ENCODE results near the gene GASK1A. TPM values are rescaled to one million over a fixed set of nuclear protein-coding genes. Genes with fewer than 3 reads are reported as not detected.
"Not testable (repeated sequence)": the region's sequence is repeated elsewhere in the genome, so short reads cannot be mapped to it uniquely, and the experiment has no call there.

Gene GASK1A
- total RNA-seq, 2 experiments from 2014 or later, result not detected

DNA sequence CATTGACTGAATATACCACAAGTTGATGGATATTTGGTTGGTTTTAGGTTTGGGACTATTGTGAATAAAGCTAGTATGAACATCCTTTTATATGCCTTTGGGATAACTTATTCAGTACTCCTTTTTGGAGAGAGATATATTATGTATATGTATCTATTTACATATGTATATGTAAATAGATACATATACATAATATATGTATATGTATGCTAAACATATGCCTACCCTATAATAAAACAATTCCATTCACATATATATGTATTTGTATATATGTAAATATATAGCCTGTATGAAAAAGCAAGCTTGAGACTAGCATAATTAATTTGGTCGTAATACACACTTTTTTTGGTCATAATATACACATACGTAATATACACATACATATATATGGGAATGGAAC is 15.8 kb upstream of the GASK1A start:
- peaks cover 2% of the 10 kb centered on the region for H3K4me1 Mint-ChIP-seq (ENCODE audit: low read depth)
- peaks cover 6% of the 10 kb centered on the region for H3K27me3 Mint-ChIP-seq (ENCODE audit: low read depth)
- H3K9me3 Mint-ChIP-seq (ENCODE audit: insufficient read depth), result no peaks in the 10 kb centered on the region
- no peaks in the 10 kb centered on the region for H3K36me3 Mint-ChIP-seq (ENCODE audit: low read depth)
- ATAC-seq (no peak), DNase-seq (no peak)
- no peak overlapping the region for H3K4me3 Mint-ChIP-seq
- POLR2A ChIA-PET, result no interaction called here
- no peak overlapping the region for H3K27ac Mint-ChIP-seq
- CTCF ChIA-PET, result interaction anchor here (1.5 to 5.4 kb wide), 5 partner anchors 46 to 415 kb away, joined by 4 to 53 read pairs (median 6); no protein-coding TSS in a partner anchor

DNA sequence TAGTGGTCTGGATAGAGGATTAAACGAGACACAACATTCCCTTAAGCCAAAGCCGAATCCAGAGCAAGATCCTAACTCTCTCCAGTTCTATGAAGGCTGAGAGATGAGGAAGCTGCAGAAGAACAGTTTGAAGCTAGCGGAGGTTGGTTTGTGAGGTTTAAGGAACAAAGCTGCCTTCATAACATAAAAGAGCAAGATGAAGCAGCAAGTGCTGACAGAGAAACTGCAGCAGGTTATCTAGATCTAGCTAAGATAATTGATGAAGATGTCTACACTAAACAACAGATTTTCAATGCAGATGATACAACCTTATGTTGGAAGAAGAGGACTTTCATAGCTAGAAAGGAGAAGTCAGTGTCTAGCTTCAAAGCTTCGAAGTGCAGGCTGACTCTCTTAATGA is 14.8 kb upstream of the GASK1A start:
- no peaks in the 10 kb centered on the region for H3K9me3 Mint-ChIP-seq (ENCODE audit: insufficient read depth)
- ATAC-seq (no peak), DNase-seq (no peak)
- no peak overlapping the region for H3K4me3 Mint-ChIP-seq
- H3K4me1 Mint-ChIP-seq (ENCODE audit: low read depth), result peaks cover 2% of the 10 kb centered on the region
- peaks cover 7% of the 10 kb centered on the region for H3K27me3 Mint-ChIP-seq (ENCODE audit: low read depth)
- no peak overlapping the region for H3K27ac Mint-ChIP-seq
- CTCF ChIA-PET, result interaction anchor here (1.2 to 5.4 kb wide), 2 partner anchors 107 to 198 kb away, joined by 3 to 53 read pairs; no protein-coding TSS in a partner anchor
- no peaks in the 10 kb centered on the region for H3K36me3 Mint-ChIP-seq (ENCODE audit: low read depth)
- POLR2A ChIA-PET, result no interaction called here

DNA sequence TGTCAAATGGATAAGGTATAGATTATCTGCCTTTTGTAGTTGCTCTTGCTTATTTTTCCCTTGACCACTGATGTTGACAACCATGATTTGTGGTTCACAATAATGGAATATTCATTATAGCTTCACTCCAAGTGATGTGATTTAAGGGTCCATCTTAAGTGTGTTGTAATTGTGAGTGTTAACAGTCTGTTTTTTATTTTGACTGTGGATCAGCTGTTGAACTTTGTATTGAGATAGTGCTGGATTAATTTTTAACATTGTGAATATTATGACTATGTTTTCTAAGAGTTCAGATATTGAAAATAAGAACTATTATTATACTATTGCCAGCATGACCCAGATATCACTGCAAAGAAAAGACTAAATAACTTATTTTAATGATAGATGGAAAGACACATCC is 8.6 kb upstream of the GASK1A start:
- Mint-ChIP-seq H3K36me3 (ENCODE audit: low read depth) (peaks cover 5% of the 10 kb centered on the region), H3K4me3 (no peak overlapping the region), H3K27ac (no peak overlapping the region), H3K4me1 (ENCODE audit: low read depth) (no peaks in the 10 kb centered on the region), H3K27me3 (ENCODE audit: low read depth) (peaks cover 5% of the 10 kb centered on the region), H3K9me3 (ENCODE audit: insufficient read depth) (no peaks in the 10 kb centered on the region)
- ATAC-seq (no peak), DNase-seq (no peak)
- ChIA-PET CTCF (no interaction called here), POLR2A (no interaction called here)

DNA sequence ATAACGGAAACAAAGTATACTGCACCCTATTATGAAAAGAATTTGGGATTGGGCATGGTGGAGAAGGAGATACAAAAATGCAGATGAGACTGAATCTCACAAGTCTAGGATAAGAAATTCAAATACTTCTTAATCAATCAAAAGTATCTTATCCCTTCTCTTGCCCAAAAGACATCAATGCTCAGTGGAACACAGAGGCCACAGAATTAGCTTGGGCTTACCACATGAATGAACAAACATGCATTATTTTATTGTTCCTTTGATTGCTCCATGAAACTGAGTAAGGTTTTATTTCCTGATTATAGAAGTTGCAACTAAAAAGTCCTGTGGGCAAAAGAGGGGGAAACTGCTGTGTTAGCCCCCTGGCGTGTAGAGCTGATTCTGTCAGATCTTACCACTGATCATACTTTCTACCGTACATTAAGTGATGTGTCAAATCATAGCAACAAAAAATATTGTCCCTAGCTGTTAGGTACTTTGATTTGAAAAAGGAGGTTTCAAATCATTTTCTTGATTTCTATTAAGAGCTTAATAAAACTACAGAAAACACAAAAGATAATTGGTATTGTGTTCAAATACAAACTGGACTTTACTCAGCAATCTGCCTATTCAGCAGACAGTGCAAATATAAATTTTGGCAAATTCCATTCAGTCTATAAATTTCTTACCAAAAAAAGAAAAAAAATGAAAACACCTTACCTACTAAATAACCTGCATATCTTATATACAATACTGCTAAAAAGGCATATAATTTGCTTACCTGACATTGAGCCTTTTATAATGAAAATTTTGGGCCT is 7.9 kb upstream of the GASK1A start:
- ChIA-PET POLR2A (no interaction called here), CTCF (interaction anchor here (1.2 kb wide), 1 partner anchor 9 kb away, joined by 4 read pairs; no protein-coding TSS in a partner anchor)
- H3K9me3 Mint-ChIP-seq (ENCODE audit: insufficient read depth), result no peaks in the 10 kb centered on the region
- peaks cover 5% of the 10 kb centered on the region for H3K36me3 Mint-ChIP-seq (ENCODE audit: low read depth)
- no peak overlapping the region for H3K4me3 Mint-ChIP-seq
- H3K27ac Mint-ChIP-seq, result no peak overlapping the region
- ATAC-seq (no peak), DNase-seq (no peak)
- no peaks in the 10 kb centered on the region for H3K4me1 Mint-ChIP-seq (ENCODE audit: low read depth)
- H3K27me3 Mint-ChIP-seq (ENCODE audit: low read depth), result peaks cover 5% of the 10 kb centered on the region

DNA sequence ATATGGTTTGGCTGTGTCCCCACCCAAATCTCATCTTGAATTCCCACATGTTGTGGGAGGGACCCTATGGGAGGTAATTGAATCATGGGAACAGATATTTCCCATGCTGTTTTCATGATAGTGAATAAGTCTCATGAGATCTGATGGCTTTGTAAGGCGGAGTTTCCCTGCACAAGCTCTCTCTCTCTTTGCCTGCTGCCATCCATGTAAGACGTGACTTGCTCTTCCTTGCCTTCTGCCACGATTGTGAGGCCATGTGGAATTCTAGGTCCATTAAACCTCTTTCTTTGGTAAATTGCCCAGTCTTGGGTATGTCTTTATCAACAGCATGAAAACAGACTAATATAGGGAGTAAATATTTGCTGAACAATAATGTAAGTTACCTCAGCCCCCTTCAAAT is 4.2 kb upstream of the GASK1A start:
- H3K36me3 Mint-ChIP-seq (ENCODE audit: low read depth); CTCF ChIA-PET; POLR2A ChIA-PET; DNase-seq; H3K4me3 Mint-ChIP-seq; H3K4me1 Mint-ChIP-seq (ENCODE audit: low read depth); ATAC-seq; H3K9me3 Mint-ChIP-seq (ENCODE audit: insufficient read depth); H3K27ac Mint-ChIP-seq: not testable (repeated sequence)
- H3K27me3 Mint-ChIP-seq (ENCODE audit: low read depth), result peaks cover 21% of the 10 kb centered on the region

DNA sequence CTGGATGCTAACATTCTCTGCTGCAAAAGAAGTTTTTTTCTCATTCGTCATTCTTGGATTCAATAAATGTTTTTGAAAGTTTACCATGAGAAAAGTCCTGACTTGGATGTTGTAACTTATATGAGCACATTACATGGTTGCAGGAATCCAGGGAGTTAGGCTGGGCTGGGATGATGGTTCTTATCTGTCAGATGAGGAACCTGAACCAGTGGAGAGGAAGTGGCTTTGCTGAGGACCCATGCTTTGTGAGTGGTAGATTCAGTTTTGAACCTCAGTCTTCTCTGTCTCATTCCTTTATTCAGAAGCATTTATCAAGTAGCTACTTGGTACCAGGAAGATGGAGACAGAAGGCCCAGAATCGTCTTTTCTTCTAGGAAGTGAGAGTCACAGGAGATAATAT is 3.7 kb upstream of the GASK1A start:
- Mint-ChIP-seq H3K27me3 (ENCODE audit: low read depth) (peaks cover 25% of the 10 kb centered on the region), H3K4me1 (ENCODE audit: low read depth) (peaks cover 8% of the 10 kb centered on the region), H3K9me3 (ENCODE audit: insufficient read depth) (no peaks in the 10 kb centered on the region), H3K36me3 (ENCODE audit: low read depth) (peaks cover 5% of the 10 kb centered on the region), H3K4me3 (no peak overlapping the region), H3K27ac (no peak overlapping the region)
- ChIA-PET POLR2A (no interaction called here), CTCF (no interaction called here)
- no peak for DNase-seq
- ATAC-seq, result no peak

DNA sequence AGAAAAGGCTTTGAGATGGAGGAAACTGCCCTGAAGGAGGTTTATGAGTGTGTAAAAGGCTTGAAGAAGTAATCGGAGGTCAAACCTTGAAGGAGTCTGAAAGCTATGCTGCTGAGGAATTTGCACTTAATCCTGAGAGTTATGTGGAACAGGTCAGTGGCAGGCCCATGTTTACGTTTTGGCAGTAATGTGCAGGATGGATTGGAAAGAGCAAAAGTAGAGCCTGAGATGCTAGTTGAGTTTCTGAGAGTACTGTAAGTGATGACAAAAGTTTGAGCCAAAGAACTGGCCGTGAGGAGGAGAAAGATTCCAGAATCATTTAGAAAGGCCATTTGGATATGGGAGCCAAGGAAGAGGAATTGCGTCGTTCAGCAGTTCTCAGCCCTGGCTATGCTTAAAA is 3.2 kb upstream of the GASK1A start:
- no peaks in the 10 kb centered on the region for H3K9me3 Mint-ChIP-seq (ENCODE audit: insufficient read depth)
- H3K27me3 Mint-ChIP-seq (ENCODE audit: low read depth), result peaks cover 29% of the 10 kb centered on the region
- ChIA-PET CTCF (no interaction called here), POLR2A (no interaction called here)
- no peak overlapping the region for H3K4me3 Mint-ChIP-seq
- no peak overlapping the region for H3K27ac Mint-ChIP-seq
- H3K4me1 Mint-ChIP-seq (ENCODE audit: low read depth), result peaks cover 8% of the 10 kb centered on the region
- ATAC-seq, result no peak
- H3K36me3 Mint-ChIP-seq (ENCODE audit: low read depth), result peaks cover 5% of the 10 kb centered on the region
- no peak for DNase-seq

DNA sequence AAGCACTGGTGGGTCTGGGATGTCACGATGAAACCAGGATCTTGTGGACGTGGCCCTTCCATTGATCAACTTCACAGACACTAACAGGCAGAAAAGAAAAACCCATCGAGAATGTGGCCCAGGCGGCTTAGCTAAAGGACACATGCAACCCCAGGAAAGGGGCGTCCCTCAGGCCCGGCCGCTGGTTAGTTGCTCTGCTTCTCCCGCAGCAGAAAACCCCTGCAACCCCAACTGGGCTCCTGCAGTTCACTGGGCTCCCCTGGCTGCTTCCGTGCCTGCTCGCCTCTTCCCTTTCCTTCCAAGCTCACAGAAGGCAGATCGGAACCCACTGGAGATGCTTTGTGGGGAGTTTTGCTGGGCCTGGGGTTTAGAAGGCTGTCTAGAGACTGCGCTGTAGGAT is 1.1 kb downstream of the GASK1A start:
- no peak for DNase-seq
- H3K27me3 Mint-ChIP-seq (ENCODE audit: low read depth), result peaks cover 40% of the 10 kb centered on the region
- ChIA-PET CTCF (interaction anchor here (0.7 to 1.1 kb wide), 2 partner anchors 18 to 19 kb away, joined by 3 read pairs; no protein-coding TSS in a partner anchor), POLR2A (no interaction called here)
- ATAC-seq, result no peak
- no peak overlapping the region for H3K4me3 Mint-ChIP-seq
- H3K9me3 Mint-ChIP-seq (ENCODE audit: insufficient read depth), result no peaks in the 10 kb centered on the region
- H3K36me3 Mint-ChIP-seq (ENCODE audit: low read depth), result no peaks in the 10 kb centered on the region
- peaks cover 8% of the 10 kb centered on the region for H3K4me1 Mint-ChIP-seq (ENCODE audit: low read depth)
- H3K27ac Mint-ChIP-seq, result no peak overlapping the region

DNA sequence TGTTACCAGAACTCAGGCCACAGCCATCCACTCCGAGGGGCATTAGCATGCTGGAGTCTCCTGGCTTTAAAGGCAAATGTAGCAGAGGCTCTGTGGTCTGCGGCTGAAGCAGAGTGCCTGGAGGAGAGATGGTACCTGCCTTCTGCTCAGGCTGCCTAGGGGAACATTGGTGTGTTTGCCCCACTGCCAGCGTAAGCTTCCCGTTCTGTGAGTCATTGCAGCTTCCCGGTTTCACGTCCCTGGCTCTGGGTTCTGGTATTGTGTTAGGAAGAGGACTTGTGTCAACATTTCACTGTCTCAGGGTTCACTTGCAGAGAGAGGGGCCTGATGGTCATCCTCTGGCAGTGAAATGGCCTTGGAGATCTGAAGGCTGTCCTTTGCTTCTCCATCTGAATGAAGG is 1.8 kb downstream of the GASK1A start:
- Mint-ChIP-seq H3K27ac (no peak overlapping the region), H3K9me3 (ENCODE audit: insufficient read depth) (no peaks in the 10 kb centered on the region), H3K36me3 (ENCODE audit: low read depth) (no peaks in the 10 kb centered on the region), H3K4me3 (no peak overlapping the region), H3K27me3 (ENCODE audit: low read depth) (peaks cover 40% of the 10 kb centered on the region), H3K4me1 (ENCODE audit: low read depth) (peaks cover 8% of the 10 kb centered on the region)
- CTCF ChIA-PET, result interaction anchor here (0.7 kb wide), 1 partner anchor 19 kb away, joined by 3 read pairs; no protein-coding TSS in a partner anchor
- DNase-seq (no peak), ATAC-seq (no peak)
- POLR2A ChIA-PET, result no interaction called here

DNA sequence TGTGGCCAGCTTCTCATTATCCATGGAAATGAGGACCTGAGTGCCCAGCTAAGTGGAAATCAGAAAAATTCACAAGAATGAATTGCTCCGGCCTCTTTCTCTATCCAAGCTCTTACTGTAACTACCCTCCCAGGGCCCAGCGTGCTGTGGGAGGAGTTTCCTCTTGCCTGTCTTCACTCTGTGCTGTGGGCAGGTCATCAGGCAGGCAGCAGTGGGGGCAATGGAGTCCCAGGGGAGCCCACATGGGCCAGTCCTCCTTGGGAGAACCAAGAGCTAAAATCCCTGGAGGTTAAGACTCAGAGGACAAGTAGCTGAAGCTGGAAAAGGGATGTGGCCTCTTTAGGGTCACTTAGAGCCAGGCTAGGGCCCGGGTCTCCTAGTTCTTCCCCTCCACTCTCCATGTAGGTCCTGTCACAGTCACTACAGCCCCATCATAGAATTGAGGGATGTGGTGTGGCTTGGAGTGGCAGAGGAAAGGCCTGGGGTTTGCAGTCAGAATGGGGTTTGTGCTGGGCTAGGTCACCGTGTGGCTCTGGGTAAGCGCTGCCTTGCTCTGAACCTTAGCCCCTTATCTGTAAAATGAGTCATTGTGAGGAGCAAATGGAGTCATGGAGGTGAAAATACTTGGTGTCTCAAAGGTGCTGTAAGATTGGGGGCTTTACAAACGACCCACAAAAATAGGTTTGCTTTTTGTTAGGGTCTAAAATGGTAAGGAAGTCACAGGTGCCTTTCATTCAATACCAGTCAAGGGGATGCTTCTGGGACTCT is 3.7 kb downstream of the GASK1A start:
- ATAC-seq, result no peak
- Mint-ChIP-seq H3K4me1 (ENCODE audit: low read depth) (peaks cover 8% of the 10 kb centered on the region), H3K36me3 (ENCODE audit: low read depth) (no peaks in the 10 kb centered on the region), H3K4me3 (no peak overlapping the region), H3K27me3 (ENCODE audit: low read depth) (peaks cover 42% of the 10 kb centered on the region), H3K27ac (no peak overlapping the region), H3K9me3 (ENCODE audit: insufficient read depth) (no peaks in the 10 kb centered on the region)
- CTCF ChIA-PET, result no interaction called here
- DNase-seq, result no peak
- POLR2A ChIA-PET, result no interaction called here

DNA sequence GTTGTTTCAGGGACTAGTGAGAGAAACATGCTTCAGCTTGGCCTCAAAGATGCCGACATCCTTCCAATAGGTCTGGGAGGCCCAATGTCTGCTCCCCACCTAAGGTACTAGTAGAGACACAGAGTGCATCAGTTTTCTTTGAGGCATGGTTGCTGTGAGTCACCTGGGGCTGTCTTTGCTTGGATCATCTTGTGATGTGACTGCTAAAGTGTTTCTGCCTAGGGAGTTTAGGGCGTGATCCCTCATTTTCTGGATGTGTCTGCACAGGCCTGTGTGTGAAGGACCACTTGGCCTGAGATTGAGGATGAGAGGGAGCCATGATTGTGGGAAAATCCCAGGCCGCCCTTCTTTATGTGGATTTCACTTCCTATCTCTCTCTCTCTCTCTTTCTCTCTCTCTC is 4.8 kb downstream of the GASK1A start:
- ChIA-PET POLR2A (no interaction called here), CTCF (no interaction called here)
- ATAC-seq (no peak), DNase-seq (no peak)
- H3K4me1 Mint-ChIP-seq (ENCODE audit: low read depth), result peaks cover 4% of the 10 kb centered on the region
- no peak overlapping the region for H3K4me3 Mint-ChIP-seq
- H3K9me3 Mint-ChIP-seq (ENCODE audit: insufficient read depth), result no peaks in the 10 kb centered on the region
- no peaks in the 10 kb centered on the region for H3K36me3 Mint-ChIP-seq (ENCODE audit: low read depth)
- peaks cover 33% of the 10 kb centered on the region for H3K27me3 Mint-ChIP-seq (ENCODE audit: low read depth)
- no peak overlapping the region for H3K27ac Mint-ChIP-seq

DNA sequence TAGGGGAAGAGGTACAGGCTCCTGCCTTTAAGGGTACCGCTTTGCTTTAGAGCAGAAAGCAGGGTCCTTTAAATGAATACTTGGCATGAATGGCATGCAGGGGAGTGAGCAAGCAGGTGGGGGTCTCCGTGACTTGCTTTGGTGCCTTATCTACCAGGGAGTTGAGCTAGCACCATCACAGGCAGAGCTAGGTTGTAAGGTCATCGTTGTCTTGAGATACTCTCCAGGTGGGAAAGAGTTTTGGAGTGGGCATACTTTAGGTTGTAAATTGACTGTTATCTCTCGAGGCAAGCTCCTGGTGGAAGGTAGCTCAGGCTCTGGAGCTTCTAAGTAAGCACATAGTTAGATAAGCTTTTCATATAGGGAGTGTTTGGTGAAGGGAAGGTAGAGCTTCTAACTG is 5.6 kb downstream of the GASK1A start:
- Mint-ChIP-seq H3K36me3 (ENCODE audit: low read depth) (no peaks in the 10 kb centered on the region), H3K4me3 (no peak overlapping the region), H3K27ac (no peak overlapping the region), H3K27me3 (ENCODE audit: low read depth) (peaks cover 32% of the 10 kb centered on the region), H3K4me1 (ENCODE audit: low read depth) (no peaks in the 10 kb centered on the region), H3K9me3 (ENCODE audit: insufficient read depth) (no peaks in the 10 kb centered on the region)
- DNase-seq (no peak), ATAC-seq (no peak)
- CTCF ChIA-PET, result no interaction called here
- POLR2A ChIA-PET, result interaction anchor here (0.6 kb wide), 1 partner anchor 16 kb away, joined by 3 read pairs; no protein-coding TSS in a partner anchor

Measured in activated CD8-positive, alpha-beta T cell treated with anti-CD3 and anti-CD28 coated beads, Interleukin-2, amount 10 ng/mL, durations not matched to agents 7 days and 5 days (primary cell).